ENCODE data around the gene TMEM179B.

GRCh38 chr11:62799486-62799885 lies 12.3 kb downstream of the TMEM179B start:
- TF ChIP-seq POLR2AphosphoS5 (IDR thresholded peaks at IDR 0.05; ENCODE audit: low read depth, low read length) (no peak), TAF1 (IDR thresholded peaks at IDR 0.05; ENCODE audit: borderline replicate concordance, insufficient read depth, low read length) (no peak), SIN3A (IDR thresholded peaks at IDR 0.05; ENCODE audit: borderline replicate concordance, insufficient read depth, low read length) (no peak)
